HG03571 (cell line): ENCODE results near the gene NOS1AP.
"Not testable (repeated sequence)": the region's sequence is repeated elsewhere in the genome, so short reads cannot be mapped to it uniquely, and the experiment has no call there.

Experiments used
- ATAC-seq: cut with Tn5 transposase; IDR thresholded peaks from one replicate; pipeline ENCODE4 v1.9.1; 2021; ENCODE audit not compliant: unreplicated experiment

Gene NOS1AP

GRCh38 chr1:162191396-162192305, 122.2 kb downstream of the NOS1AP start:
- no peak for ATAC-seq

GRCh38 chr1:162192306-162192678, 122.8 kb downstream of the NOS1AP start:
- no peak for ATAC-seq

GRCh38 chr1:162192763-162193162, 123.3 kb downstream of the NOS1AP start:
- ATAC-seq: no peak

GRCh38 chr1:162193221-162193620, 123.7 kb downstream of the NOS1AP start:
- ATAC-seq: no peak

- ATAC-seq: no peak
Observed at GRCh38 chr1:162193815-162194214, 124.3 kb downstream of the NOS1AP start.

GRCh38 chr1:162195567-162195966, 126.1 kb downstream of the NOS1AP start:
- no peak for ATAC-seq

- no peak for ATAC-seq
Observed at GRCh38 chr1:162196387-162196786, 126.9 kb downstream of the NOS1AP start.

- ATAC-seq: no peak
Observed at GRCh38 chr1:162197041-162197531, 127.6 kb downstream of the NOS1AP start.

- no peak for ATAC-seq
Observed at GRCh38 chr1:162197615-162198421, 128.3 kb downstream of the NOS1AP start.

- ATAC-seq: no peak
Observed at GRCh38 chr1:162200096-162200847, 130.8 kb downstream of the NOS1AP start.

- ATAC-seq: not testable (repeated sequence)
Observed at GRCh38 chr1:162201062-162201461, 131.6 kb downstream of the NOS1AP start.

- ATAC-seq: no peak
Observed at GRCh38 chr1:162204129-162204822, 134.8 kb downstream of the NOS1AP start.

- no peak for ATAC-seq
Observed at GRCh38 chr1:162204823-162205155, 135.3 kb downstream of the NOS1AP start.

GRCh38 chr1:162206300-162206699, 136.8 kb downstream of the NOS1AP start:
- ATAC-seq: no peak

GRCh38 chr1:162206749-162207635, 137.5 kb downstream of the NOS1AP start:
- no peak for ATAC-seq

- ATAC-seq: no peak
Observed at GRCh38 chr1:162207862-162208261, 138.4 kb downstream of the NOS1AP start.

- ATAC-seq: no peak
Observed at GRCh38 chr1:162210196-162210595, 140.7 kb downstream of the NOS1AP start.

GRCh38 chr1:162212713-162213112, 143.2 kb downstream of the NOS1AP start:
- ATAC-seq: no peak

- no peak for ATAC-seq
Observed at GRCh38 chr1:162213281-162213912, 143.9 kb downstream of the NOS1AP start.
